Ascending aorta (tissue), 2 donors: ENCODE data around the gene CXCR4. TPM values are rescaled to one million over a fixed set of nuclear protein-coding genes. Genes with fewer than 3 reads are reported as not detected.
"Not testable (repeated sequence)": the region's sequence is repeated elsewhere in the genome, so short reads cannot be mapped to it uniquely, and the experiment has no call there.

ENCODE experiments used
- DNase-seq, 2 donors: peaks; one replicate each; pipeline ENCODE4 v3.0.0-alpha.2; 2019; ENCODE audit warnings: low spot score in 2 of 2
- H3K27ac ChIP-seq, 2 donors: fragments of 200-600 bp; sonication (generic); one replicate each; pipeline ENCODE4 v1.5.1; 2016 to 2017; ENCODE audit warnings: mild to moderate bottlenecking in 1 of 2
- H3K27me3 ChIP-seq: fragments of 200-600 bp; sonication (generic); one replicate; pipeline ENCODE4 v1.5.1; 2017
- H3K36me3 ChIP-seq, 2 donors: fragments of 200-600 bp; sonication (generic); one replicate each; pipeline ENCODE4 v1.5.1; 2016
- H3K4me1 ChIP-seq, 2 donors: fragments of 200-600 bp; sonication (generic); one replicate each; pipeline ENCODE4 v1.5.1; 2016 to 2017; ENCODE audit warnings: mild to moderate bottlenecking in 1 of 2
- H3K4me3 ChIP-seq, 2 donors: fragments of 200-600 bp; sonication (generic); one replicate each; pipeline ENCODE4 v1.5.1; 2016 to 2017; ENCODE audit warnings: mild to moderate bottlenecking in 1 of 2
- H3K9me3 ChIP-seq, 2 donors: fragments of 200-600 bp; sonication (generic); one replicate each; pipeline ENCODE4 v1.5.1; 2016
- intact Hi-C: fragments of 100-400 bp; cut with DNase I; formaldehyde crosslinking; loops from one replicate; pipeline ENCODE4 v1.15.1; 2023
- total RNA-seq: library from RNA; depleted of rRNA; stranded (reverse); fragments of >200 nt; gene quantifications from one replicate; pipeline ENCODE4 v1.1.0, GENCODE V29; 2016
- TF ChIP-seq, protein P1 (sequence below), 3 experiments: fragments of 200-600 bp in 2 of 3; fragments of 450-650 bp in 1 of 3; sonication (generic) in 2 of 3; IDR thresholded peaks; one replicate each; pipeline ENCODE4 v1.5.1; 2016 to 2019; ENCODE audit warnings: antibody characterized with exemption in 3 of 3, mild to moderate bottlenecking in 1 of 3, moderate library complexity in 1 of 3

The CXCR4 gene
- total RNA-seq, 1 donor from 2014 or later = 15.5 TPM

- no peaks in the 10 kb centered on the region for H3K9me3 ChIP-seq
- no peak overlapping the region for H3K4me3 ChIP-seq
- DNase-seq = no peak
- H3K27ac ChIP-seq = no peak overlapping the region
- no peaks in the 10 kb centered on the region for H3K4me1 ChIP-seq
- no peaks in the 10 kb centered on the region for H3K27me3 ChIP-seq
- no peaks in the 10 kb centered on the region for H3K36me3 ChIP-seq
- TF ChIP-seq, protein P1, sequence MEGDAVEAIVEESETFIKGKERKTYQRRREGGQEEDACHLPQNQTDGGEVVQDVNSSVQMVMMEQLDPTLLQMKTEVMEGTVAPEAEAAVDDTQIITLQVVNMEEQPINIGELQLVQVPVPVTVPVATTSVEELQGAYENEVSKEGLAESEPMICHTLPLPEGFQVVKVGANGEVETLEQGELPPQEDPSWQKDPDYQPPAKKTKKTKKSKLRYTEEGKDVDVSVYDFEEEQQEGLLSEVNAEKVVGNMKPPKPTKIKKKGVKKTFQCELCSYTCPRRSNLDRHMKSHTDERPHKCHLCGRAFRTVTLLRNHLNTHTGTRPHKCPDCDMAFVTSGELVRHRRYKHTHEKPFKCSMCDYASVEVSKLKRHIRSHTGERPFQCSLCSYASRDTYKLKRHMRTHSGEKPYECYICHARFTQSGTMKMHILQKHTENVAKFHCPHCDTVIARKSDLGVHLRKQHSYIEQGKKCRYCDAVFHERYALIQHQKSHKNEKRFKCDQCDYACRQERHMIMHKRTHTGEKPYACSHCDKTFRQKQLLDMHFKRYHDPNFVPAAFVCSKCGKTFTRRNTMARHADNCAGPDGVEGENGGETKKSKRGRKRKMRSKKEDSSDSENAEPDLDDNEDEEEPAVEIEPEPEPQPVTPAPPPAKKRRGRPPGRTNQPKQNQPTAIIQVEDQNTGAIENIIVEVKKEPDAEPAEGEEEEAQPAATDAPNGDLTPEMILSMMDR (IDR thresholded peaks at IDR 0.05) = no peak
- intact Hi-C loops = no loop called here
Measured at GRCh38 chr2:136075476-136075875, 42.5 kb downstream of the CXCR4 start.

GRCh38 chr2:136072621-136073020 is 45.3 kb downstream of the CXCR4 start:
- DNase-seq = no peak
- no peak overlapping the region for H3K27ac ChIP-seq
- TF ChIP-seq, protein P1 (IDR thresholded peaks at IDR 0.05) = no peak
- no peaks in the 10 kb centered on the region for H3K27me3 ChIP-seq
- intact Hi-C loops = no loop called here
- H3K36me3 ChIP-seq = no peaks in the 10 kb centered on the region
- H3K9me3 ChIP-seq = no peaks in the 10 kb centered on the region
- H3K4me1 ChIP-seq = no peaks in the 10 kb centered on the region
- no peak overlapping the region for H3K4me3 ChIP-seq

DNA sequence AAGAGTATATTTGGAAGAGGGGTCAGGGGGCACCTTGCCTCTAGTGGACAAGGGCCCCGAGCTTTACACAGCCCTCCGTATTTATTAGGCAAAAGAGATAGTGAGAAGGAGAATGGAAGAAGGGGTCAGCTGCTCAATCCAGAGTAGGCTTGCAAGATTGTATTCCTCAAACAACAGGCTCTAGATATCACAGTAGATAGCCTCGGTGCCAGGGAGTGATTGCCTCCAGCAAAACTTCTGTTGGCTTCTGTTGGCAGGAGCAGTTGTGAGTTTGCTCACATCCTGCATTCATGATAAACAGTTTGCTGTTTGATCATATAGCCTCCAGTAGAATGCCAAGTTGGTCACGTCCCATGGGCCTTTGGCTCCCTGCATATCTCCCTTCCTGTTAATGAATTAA is 46.1 kb downstream of the CXCR4 start:
- H3K36me3 ChIP-seq, DNase-seq, H3K27ac ChIP-seq, H3K4me3 ChIP-seq, H3K9me3 ChIP-seq, intact Hi-C loops, H3K4me1 ChIP-seq, H3K27me3 ChIP-seq: not testable (repeated sequence)

GRCh38 chr2:136070913-136071312 is 47.0 kb downstream of the CXCR4 start:
- Histone ChIP-seq H3K36me3 (no peaks in the 10 kb centered on the region), H3K27ac (no peak overlapping the region), H3K9me3 (no peaks in the 10 kb centered on the region), H3K4me1 (no peaks in the 10 kb centered on the region), H3K27me3 (no peaks in the 10 kb centered on the region), H3K4me3 (no peak overlapping the region)
- intact Hi-C loops = no loop called here
- TF ChIP-seq, protein P1 (IDR thresholded peaks at IDR 0.05) = no peak
- no peak for DNase-seq

GRCh38 chr2:136069773-136070172 is 48.2 kb downstream of the CXCR4 start:
- no peak for DNase-seq
- Histone ChIP-seq H3K4me3 (no peak overlapping the region), H3K4me1 (no peaks in the 10 kb centered on the region), H3K9me3 (no peaks in the 10 kb centered on the region), H3K27ac (no peak overlapping the region), H3K27me3 (no peaks in the 10 kb centered on the region), H3K36me3 (no peaks in the 10 kb centered on the region)
- TF ChIP-seq, protein P1 (IDR thresholded peaks at IDR 0.05) = no peak
- intact Hi-C loops = no loop called here

GRCh38 chr2:136068581-136069227 is 49.2 kb downstream of the CXCR4 start:
- intact Hi-C loops = no loop called here
- no peaks in the 10 kb centered on the region for H3K9me3 ChIP-seq
- TF ChIP-seq, protein P1 (IDR thresholded peaks at IDR 0.05) = no peak

More at GRCh38 chr2:136068581-136069227, 49.2 kb downstream of the CXCR4 start:
- no peaks in the 10 kb centered on the region for H3K27me3 ChIP-seq
- no peak overlapping the region for H3K27ac ChIP-seq
- no peak overlapping the region for H3K4me3 ChIP-seq
- DNase-seq = no peak
- no peaks in the 10 kb centered on the region for H3K36me3 ChIP-seq
- no peaks in the 10 kb centered on the region for H3K4me1 ChIP-seq
